Fibroblast of lung (primary cell): ENCODE measurements around the gene JDP2.

ENCODE experiments used
- CTCF ChIP-seq, 2 donors: IDR thresholded peaks in 1 of 2; conservative IDR thresholded peaks in 1 of 2; 1 replicate in 1 of 2; 2 replicates in 1 of 2; pipeline ENCODE4 v1.5.1; 2011 to 2012; ENCODE audit warnings: low read length in 2 of 2, control low read depth in 1 of 2, inconsistent platforms in 1 of 2, low read depth in 1 of 2, mild to moderate bottlenecking in 1 of 2
- EZH2 ChIP-seq: IDR thresholded peaks from 2 replicates; pipeline ENCODE4 v1.5.1; 2012; ENCODE audit warnings: low read length, control low read depth, mild to moderate bottlenecking; ENCODE audit errors: missing control alignments

- TF ChIP-seq CTCF (conservative IDR thresholded peaks at IDR 0.05 in 1 of 2, IDR thresholded peaks at IDR 0.05 in 1 of 2; ENCODE audit: low read depth in 1 of 2, low read length in 2 of 2): no peak
- no peak for TF ChIP-seq EZH2
Measured at GRCh38 chr14:75459099-75459741, 31.4 kb downstream of the JDP2 start.
